Right forelimb (tissue), 1 donor: ENCODE measurements around the gene HSPA12B.
A peak's percentile ranks its signal among the peaks of the same experiment; 100 is the strongest.
"Not testable (repeated sequence)": the region's sequence is repeated elsewhere in the genome, so short reads cannot be mapped to it uniquely, and the experiment has no call there.

Source experiments
- DNase-seq: peaks from one replicate; pipeline ENCODE4 v3.0.0-alpha.2; 2018

HSPA12B gene

GRCh38 chr20:3789201-3789600, 56.7 kb downstream of the HSPA12B start:
- not testable (repeated sequence) for DNase-seq

DNA sequence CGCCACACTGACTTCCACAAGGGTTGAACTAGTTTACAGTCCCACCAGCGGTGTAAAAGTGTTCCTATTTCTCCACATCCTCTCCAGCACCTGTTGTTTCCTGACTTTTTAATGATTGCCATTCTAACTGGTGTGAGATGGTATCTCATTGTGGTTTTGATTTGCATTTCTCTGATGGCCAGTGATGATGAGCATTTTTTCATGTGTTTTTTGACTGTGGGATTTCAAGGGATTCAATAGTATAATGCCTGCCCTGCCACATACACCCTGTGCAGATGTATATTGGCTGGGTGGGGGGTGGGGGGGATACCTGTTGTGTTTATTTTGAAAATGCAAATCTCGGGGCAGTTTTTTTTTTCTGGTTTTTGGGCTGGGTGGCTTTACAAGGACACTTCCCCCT, 61.7 kb downstream of the HSPA12B start:
- DNase-seq, result not testable (repeated sequence)

DNA sequence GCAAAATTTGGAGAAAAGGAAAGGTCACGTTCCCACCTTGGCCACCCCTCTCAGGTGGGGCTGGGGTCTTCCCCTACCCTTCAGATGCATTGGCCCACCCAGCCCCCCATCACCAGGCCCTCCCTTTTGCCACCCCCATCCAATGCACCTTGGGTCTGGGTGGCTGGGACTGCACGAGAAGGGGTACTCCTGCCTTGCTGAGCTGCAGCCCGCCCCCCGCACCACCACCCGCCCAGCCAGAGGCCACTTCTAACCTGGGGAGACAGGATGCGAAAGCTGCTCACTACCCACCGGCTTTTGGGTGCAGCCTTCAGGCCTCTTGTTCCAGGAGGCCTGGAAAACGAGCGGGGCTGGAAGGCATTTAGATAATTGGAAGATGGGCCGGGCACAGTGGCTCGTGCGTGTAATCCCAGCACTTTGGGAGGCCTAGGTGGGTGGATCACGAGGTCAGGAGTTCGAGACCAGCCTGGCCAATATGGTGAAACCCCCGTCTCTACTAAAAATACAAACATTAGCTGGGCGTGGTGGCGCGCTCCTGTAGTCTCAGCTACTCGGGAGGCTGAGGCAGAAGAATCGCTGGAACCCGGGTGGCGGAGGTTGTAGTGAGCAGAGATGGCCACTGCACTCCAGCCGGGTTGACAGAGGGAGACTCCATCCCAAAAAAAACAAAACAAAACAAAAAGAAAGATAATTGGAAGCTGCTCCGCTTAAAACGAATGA, 62.4 kb downstream of the HSPA12B start:
- no peak for DNase-seq

- DNase-seq, result peak; percentile 96
These were observed 63.3 kb downstream of the HSPA12B start, which contains the start of gene CDC25B for GRCh38 chr20:3795511-3796468. CDC25B (plus strand) TSS chr20:3796310; CDS start chr20:3796532, 222 bp downstream.

GRCh38 chr20:3796477-3797225, 64.2 kb downstream of the HSPA12B start:
- DNase-seq, result no peak

DNA sequence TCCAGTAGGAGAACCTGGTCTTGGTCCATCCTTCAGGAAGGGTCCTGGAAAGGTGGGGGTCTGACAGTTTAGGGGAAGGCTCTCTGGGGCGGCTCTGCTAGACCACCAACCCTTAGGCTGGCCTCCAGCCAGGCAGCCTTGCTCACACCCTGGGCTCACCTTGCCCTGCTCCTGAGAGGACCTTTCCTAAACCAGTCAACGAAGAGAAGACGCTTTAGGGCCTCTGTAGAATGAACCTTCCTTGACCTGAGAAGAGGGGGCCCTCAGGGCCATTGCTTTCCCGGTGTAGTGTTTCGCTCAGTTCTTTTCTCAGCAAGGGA, 64.7 kb downstream of the HSPA12B start:
- DNase-seq, result no peak

DNA sequence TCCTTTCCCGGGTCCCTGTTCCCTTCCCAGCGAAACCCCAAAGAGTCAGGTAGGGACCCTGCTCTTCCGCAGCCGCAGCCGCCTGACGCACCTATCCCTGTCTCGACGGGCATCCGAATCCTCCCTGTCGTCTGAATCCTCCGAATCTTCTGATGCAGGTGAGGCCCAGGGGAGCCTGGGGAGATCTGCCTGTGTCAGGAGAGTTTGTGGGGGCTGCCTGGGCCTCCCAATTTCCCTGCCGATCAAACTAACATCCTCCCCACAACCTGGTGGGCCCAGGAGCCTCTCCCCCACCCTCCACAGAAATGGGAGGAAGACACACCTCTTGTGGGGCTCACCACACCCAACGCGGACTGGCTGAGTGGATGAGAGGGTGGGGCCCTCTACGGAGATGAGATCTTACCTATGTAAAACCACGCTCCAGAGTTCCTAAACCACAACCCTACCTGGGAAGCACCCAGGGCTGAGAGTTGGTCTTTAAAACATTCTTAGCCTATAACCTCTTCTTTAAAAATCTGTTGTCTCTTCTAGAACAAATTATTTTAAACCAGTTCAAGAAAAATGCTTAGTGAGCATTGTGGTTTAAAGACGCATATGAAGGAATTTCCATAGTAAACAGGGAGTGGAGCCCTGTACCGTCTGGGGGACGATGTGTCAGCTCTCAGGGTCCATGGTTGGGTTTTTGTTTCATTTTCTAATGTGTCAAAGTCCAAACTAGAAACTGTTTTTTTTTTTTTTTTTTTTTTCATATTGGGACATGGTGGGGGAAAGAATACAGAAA, 65.3 kb downstream of the HSPA12B start:
- no peak for DNase-seq

- DNase-seq, result no peak
These were observed 65.9 kb downstream of the HSPA12B start for GRCh38 chr20:3798373-3798768.

DNA sequence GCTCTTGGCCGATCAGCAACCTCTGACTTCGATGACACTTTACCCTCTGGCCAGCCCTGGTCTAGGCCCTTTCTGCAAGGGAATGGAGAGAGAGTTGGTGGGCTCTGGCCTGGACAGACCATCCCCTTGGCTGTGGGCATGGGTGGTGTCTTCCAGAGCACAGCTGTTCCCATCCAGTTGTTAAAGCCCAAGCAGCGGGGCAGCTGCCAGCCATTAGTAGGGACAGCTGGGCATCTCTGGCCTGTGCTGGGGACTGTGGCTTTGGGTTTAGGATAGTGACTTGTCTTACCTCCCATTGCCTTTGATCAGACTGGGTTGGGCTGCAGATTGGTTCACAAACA, 66.4 kb downstream of the HSPA12B start:
- DNase-seq, result peak; percentile 63

DNA sequence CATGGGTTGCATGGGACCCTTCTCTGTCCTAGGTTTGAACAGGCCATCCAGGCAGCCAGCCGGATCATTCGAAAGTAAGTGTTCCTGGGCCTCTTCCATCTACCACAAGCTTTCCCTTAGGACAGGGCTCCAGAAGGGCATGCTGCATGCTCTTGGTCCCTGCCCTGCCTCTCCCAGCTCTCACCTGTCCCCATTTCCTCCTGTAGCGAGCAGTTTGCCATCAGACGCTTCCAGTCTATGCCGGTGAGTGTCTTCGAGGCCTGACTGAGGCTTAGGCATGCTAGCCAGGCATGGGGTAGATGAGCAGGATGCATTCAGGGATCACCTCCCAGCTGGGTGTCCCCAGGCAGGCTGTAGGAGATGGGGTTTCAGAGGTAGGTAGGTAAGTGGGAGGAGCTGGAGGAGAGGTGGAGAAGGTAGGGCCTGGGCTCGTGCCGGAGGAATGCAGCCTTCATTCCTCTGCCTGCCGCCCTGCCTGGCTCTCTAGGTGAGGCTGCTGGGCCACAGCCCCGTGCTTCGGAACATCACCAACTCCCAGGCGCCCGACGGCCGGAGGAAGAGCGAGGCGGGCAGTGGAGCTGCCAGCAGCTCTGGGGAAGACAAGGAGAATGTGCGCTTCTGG, 67.9 kb downstream of the HSPA12B start:
- no peak for DNase-seq

GRCh38 chr20:3800878-3801260, 68.4 kb downstream of the HSPA12B start:
- no peak for DNase-seq

DNA sequence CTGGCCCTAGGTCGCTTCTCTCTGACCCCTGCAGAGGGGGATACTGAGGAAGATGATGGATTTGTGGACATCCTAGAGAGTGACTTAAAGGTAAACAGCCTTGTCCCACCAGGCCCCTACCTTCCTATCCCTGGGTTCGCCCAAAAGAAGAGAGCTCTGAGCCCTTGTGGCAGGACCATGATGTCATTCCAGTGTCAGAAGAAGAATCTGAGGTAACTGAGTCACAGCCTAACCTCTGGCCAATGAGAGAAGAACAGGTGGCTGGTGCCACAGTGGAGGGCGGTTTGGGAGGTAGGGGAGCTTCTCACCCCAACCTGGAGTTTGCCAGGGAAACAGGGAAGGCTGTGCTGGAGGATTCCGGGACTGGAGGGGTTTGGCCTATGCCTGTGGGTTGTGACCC, 68.8 kb downstream of the HSPA12B start:
- DNase-seq, result no peak

DNA sequence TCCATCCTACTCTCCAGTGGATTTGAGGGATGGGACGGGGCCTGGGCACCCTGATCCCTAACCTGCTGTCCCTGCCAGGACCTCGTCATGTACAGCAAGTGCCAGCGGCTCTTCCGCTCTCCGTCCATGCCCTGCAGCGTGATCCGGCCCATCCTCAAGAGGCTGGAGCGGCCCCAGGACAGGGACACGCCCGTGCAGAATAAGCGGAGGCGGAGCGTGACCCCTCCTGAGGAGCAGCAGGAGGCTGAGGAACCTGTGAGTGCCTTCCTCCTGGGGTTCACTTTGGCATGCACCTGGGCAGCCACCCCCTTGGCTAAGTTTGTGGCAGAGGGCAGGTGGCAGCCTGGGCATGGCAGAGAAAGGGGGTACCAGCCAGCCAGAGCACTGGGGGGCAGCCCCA, 69.4 kb downstream of the HSPA12B start:
- no peak for DNase-seq
